Neutrophil (primary cell): ENCODE results near the gene IER5L.

Source experiments
- H3K27ac ChIP-seq: fragments of 200-600 bp; sonication (generic); 2 replicates; pipeline ENCODE4 v1.5.1; 2016; ENCODE audit warnings: mild to moderate bottlenecking, moderate library complexity
- H3K27me3 ChIP-seq: fragments of 200-600 bp; sonication (generic); 2 replicates; pipeline ENCODE4 v1.6.0; 2016; ENCODE audit warnings: mild to moderate bottlenecking
- H3K36me3 ChIP-seq: fragments of 200-600 bp; sonication (generic); 2 replicates; pipeline ENCODE4 v1.5.1; 2017
- H3K4me1 ChIP-seq, 2 experiments: fragments of 200-600 bp in 1 of 2; sonication (generic) in 1 of 2; 1 replicate in 1 of 2; 2 replicates in 1 of 2; pipeline versions ENCODE4 v1.5.1 to v1.6.1; 2013 to 2016; ENCODE audit warnings: low read depth in 1 of 2, low read length in 1 of 2, mild to moderate bottlenecking in 1 of 2, moderate library complexity in 1 of 2; ENCODE audit not compliant: control insufficient read depth in 1 of 2, insufficient read depth in 1 of 2
- H3K4me3 ChIP-seq, 2 experiments: fragments of 200-600 bp in 1 of 2; sonication (generic) in 1 of 2; 1 replicate in 1 of 2; 2 replicates in 1 of 2; pipeline ENCODE4 v1.5.1; 2013 to 2016; ENCODE audit warnings: low read depth in 1 of 2, low read length in 1 of 2, mild to moderate bottlenecking in 1 of 2, moderate library complexity in 1 of 2
- H3K9me3 ChIP-seq: fragments of 200-600 bp; sonication (generic); 2 replicates; pipeline ENCODE4 v1.5.1; 2016
- CTCF ChIP-seq: fragments of 200-600 bp; sonication (generic); IDR thresholded peaks from 2 replicates; pipeline ENCODE4 v1.5.1; 2016; ENCODE audit warnings: antibody characterized with exemption

Gene IER5L

GRCh38 chr9:129142138-129142935, 35.7 kb downstream of the IER5L start:
- peaks cover 26 to 28% of the 10 kb centered on the region in 2 experiments for H3K4me1 ChIP-seq
- no peak for TF ChIP-seq CTCF
- H3K36me3 ChIP-seq: peaks cover 41% of the 10 kb centered on the region
- no peaks in the 10 kb centered on the region for H3K27me3 ChIP-seq
- H3K9me3 ChIP-seq: no peaks in the 10 kb centered on the region
- H3K27ac ChIP-seq: no peak overlapping the region
- no peak overlapping the region for H3K4me3 ChIP-seq

- no peak overlapping the region for H3K4me3 ChIP-seq
- no peaks in the 10 kb centered on the region for H3K9me3 ChIP-seq
- peaks cover 48% of the 10 kb centered on the region for H3K36me3 ChIP-seq
- no peak for TF ChIP-seq CTCF
- peaks cover 26 to 28% of the 10 kb centered on the region in 2 experiments for H3K4me1 ChIP-seq
- peak overlapping the region; percentile 68 for H3K27ac ChIP-seq
- no peaks in the 10 kb centered on the region for H3K27me3 ChIP-seq
Observed at GRCh38 chr9:129141066-129142041, 36.7 kb downstream of the IER5L start.

GRCh38 chr9:129140397-129141065, 37.5 kb downstream of the IER5L start:
- H3K4me1 ChIP-seq: peaks cover 26 to 28% of the 10 kb centered on the region in 2 experiments

GRCh38 chr9:129139993-129140396, 38.1 kb downstream of the IER5L start:
- H3K27ac ChIP-seq: peak overlapping the region; percentile 68
- H3K9me3 ChIP-seq: no peaks in the 10 kb centered on the region
- H3K4me3 ChIP-seq: peak overlapping the region; percentile 14 to 19
- H3K36me3 ChIP-seq: peaks cover 47% of the 10 kb centered on the region
- H3K4me1 ChIP-seq: peaks cover 26 to 28% of the 10 kb centered on the region in 2 experiments
- TF ChIP-seq CTCF: no peak
- no peaks in the 10 kb centered on the region for H3K27me3 ChIP-seq

More at GRCh38 chr9:129140397-129141065, 37.5 kb downstream of the IER5L start:
- H3K9me3 ChIP-seq: no peaks in the 10 kb centered on the region
- H3K4me3 ChIP-seq: no peak overlapping the region
- peaks cover 45% of the 10 kb centered on the region for H3K36me3 ChIP-seq
- TF ChIP-seq CTCF: no peak
- no peaks in the 10 kb centered on the region for H3K27me3 ChIP-seq
- peak overlapping the region; percentile 68 for H3K27ac ChIP-seq
